Ramos (cell line): Measurements from ENCODE around the gene ANKFN1.

Experiments used
- in situ Hi-C: fragments of 300-500 bp; cut with MboI; formaldehyde crosslinking; loops from one replicate; pipeline ENCODE4 v1.14.3; 2022; ENCODE audit warnings: low sequenced_read_pairs; ENCODE audit not compliant: unreplicated experiment

ANKFN1 gene

DNA sequence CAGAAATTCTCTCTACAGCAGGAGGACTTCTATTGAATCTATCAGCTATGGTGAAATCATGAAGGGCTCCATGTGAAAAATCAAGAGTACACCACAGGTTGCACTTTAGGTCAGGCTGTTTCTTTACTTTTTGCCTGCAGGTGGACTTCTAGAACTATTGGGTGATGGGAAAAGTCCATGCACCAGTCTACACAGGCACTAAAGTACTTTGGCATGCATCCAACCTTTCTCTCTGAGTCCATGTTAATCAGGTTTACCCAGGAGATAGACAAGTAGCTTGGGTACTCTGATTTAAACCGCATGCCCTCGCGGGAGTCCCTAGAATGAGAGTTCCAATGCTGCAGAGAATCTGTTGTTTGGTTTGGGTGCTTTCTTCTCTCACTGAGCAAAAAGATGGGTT is 9.1 kb upstream of the ANKFN1 start:
- in situ Hi-C loops: no loop called here

- in situ Hi-C loops: no loop called here
These were observed 6.7 kb upstream of the ANKFN1 start for GRCh38 chr17:56146534-56146933.

DNA sequence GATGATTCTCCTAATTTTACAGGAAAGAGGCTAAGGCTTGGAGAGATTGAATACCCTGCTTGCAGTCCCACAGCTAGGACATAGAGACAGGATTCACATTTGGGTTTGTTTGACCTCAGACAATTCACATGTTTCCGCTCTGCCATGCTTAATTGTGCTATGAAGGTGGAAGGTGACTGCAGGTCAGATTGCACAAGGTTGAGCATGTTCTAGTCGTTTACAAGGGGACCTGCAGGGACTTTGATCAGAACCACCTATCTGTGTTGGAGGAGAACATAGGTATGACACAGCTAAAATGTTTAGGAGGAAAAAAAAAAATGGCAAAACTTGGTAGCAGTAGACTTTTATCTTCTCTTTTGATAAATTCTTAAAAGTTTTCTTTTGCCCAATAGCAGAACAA is 4.9 kb upstream of the ANKFN1 start:
- in situ Hi-C loops: no loop called here

DNA sequence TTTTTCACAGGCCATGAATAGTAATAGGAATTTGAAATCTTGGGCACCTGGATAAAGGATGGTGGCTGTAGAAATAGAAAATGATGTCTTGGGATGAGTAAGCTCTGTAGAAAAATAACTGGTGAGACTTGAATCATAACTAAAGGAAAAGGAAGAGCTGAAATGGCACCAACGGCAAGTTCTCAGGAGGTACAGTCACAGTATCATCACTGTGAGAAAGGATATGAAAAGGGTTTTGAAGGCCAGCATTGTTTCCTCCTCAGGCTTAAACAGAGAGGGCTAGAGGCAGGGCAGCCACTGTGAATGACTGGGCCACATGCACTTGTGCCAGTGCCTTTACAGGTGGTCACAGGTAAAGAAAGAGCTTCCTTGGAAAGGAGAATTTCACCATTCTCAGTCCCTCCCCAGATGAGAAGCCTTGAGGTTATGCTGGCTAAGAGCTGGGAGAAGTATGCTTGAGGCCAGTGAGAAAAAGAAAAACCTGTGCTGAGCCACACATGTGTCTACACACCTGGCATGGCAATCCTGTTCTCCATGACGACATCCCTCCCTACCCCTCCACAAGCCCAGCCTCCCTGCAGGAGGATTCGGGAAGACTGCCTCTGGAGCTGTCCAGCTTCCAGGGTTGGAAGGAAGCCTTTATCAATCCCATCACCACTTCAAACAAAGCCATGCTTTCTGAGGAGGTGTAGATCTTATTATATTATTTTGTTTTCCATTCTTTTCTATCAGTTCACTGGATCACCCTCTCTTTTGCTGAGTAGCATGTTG is 3.8 kb upstream of the ANKFN1 start:
- in situ Hi-C loops: no loop called here

GRCh38 chr17:56150649-56151048 is 2.6 kb upstream of the ANKFN1 start:
- in situ Hi-C loops: no loop called here

GRCh38 chr17:56157845-56158244 is 4.6 kb downstream of the ANKFN1 start:
- in situ Hi-C loops: no loop called here

DNA sequence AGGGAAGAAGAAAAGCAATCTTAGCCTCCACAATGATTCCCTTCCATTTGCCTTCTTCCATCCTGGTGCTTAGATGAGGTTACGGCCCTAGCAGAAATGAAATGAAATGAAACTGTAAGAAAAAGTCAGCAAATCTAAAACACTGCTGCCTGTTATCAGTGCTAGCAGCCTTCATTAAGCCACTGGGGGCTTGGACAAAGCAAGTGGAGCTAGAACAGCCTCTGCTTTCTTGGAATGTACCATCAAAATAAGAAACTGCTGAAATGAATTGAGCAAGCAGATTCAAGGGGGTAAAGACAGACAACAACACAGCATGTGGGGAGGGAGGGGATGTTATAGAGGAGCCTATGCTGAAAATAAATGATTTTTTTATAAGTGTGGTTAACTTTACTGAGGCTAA is 5.1 kb downstream of the ANKFN1 start:
- in situ Hi-C loops: no loop called here

DNA sequence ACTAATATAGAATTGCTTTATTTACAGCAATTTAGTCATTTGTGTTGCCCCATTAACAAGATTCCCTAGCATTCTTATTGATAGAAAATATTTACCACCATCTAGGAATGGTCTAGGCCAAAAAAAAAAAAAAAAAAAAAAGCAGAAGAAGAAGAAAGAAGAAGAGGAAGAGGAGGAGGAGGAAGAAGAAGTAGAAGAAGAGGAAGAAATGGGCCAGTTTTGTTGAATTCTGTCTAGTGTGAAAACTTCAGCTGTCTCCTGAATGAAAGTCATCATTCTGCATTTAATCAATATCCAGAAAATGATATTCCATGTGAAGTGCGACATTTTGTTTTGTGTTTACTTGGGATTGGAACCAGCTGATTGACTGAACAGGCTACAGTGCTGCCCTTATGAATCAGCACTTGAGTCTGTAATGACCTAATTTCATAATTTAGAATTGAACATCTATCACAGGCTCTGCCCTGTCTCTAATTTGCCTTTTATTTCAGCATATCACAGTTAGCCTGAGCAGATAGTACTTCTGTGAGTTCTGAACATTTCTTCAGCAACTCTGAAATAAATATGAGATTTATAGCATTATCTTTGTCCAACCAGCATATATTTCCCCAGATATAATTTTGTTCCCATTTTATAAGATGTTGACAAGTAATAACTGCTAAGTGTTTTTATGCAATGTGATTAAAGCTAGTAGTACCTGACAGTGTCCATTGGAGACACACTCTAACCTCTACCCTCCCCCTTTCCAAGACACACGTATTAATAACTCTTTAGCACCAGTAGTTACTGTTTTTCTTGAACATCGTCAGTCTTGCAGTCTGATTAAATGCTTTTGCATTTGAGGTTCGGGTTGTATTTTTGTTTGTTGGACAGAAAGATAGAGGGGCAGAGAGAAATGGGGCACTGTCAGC is 5.9 kb downstream of the ANKFN1 start:
- in situ Hi-C loops: no loop called here

DNA sequence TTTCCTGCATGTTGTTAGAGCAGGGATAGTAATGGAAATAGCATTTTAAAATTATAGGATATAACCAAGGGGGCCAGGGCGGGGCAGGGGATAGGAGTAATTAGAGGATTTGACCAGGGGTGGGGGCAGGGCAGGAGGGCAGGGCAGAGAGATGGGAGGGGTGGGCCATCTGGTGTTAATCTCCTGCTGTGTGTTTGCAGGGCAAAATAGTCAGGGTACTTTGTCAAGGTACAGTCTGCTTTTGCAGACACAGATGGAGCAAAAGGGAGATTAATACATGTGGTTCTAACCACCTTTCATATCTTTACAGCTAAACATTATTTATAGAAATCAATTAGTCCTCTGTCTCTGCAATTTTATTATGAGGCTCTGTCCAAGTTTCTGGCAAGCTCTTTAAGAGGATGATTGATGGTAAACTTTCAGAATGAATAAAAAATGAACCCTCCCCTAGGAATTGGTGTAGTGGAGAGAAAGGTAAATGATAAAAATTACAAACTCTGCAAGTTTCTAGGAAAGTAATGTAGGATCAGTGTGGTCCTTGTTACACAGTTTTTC is 6.6 kb downstream of the ANKFN1 start:
- in situ Hi-C loops: no loop called here

GRCh38 chr17:56160422-56160821 is 7.1 kb downstream of the ANKFN1 start:
- in situ Hi-C loops: no loop called here

GRCh38 chr17:56165072-56165641 is 11.9 kb downstream of the ANKFN1 start:
- in situ Hi-C loops: no loop called here

DNA sequence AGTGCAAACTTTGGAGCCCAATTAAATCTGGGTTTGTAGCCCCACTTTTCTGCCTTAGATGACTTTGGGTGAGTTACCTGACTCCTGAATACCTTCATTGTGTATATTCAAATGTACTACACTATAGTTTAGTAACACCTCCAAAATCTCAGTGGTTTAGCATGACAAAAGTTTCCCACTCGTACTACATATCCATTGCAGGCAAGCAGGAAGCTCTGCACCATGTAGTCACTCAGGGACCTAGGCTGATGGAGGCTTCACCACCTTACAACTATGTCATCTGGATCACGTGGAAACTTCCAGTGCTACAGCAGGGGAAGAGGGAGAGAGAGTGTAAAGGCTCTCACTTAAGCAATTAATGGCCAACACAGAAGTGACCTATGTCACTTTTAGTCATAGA is 14.2 kb downstream of the ANKFN1 start:
- in situ Hi-C loops: no loop called here

GRCh38 chr17:56169621-56170020 is 16.3 kb downstream of the ANKFN1 start:
- in situ Hi-C loops: no loop called here

GRCh38 chr17:56171186-56171959 is 18.1 kb downstream of the ANKFN1 start:
- in situ Hi-C loops: no loop called here

- in situ Hi-C loops: no loop called here
These were observed 19.3 kb downstream of the ANKFN1 start for GRCh38 chr17:56172517-56172982.

DNA sequence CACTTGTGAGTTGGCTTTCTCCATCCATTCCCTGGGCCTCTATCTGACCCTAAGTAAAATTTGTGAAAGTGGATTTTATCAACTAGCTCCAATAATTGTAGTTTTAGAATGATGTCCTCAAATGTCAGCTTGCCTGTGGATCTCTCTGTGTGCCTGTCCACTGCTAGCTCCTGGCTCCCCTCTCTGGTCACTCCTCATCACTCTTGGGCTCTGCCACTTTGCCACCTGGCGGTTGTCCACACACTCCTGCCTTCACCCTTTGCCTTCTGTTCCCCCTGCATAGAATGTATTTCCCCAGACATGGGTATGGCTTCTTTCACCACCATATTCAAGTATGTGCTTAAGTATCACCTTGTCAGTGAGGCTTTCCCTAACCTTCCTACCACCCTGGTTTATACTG is 19.8 kb downstream of the ANKFN1 start:
- in situ Hi-C loops: no loop called here

GRCh38 chr17:56173958-56174835 is 20.9 kb downstream of the ANKFN1 start:
- in situ Hi-C loops: no loop called here

- in situ Hi-C loops: no loop called here
These were observed 22.2 kb downstream of the ANKFN1 start for GRCh38 chr17:56175299-56175955.

- in situ Hi-C loops: no loop called here
These were observed 22.8 kb downstream of the ANKFN1 start for GRCh38 chr17:56176091-56176490.
